ENCODE results near the gene E2F7.
"Not testable (repeated sequence)": the region's sequence is repeated elsewhere in the genome, so short reads cannot be mapped to it uniquely, and the experiment has no call there.

DNA sequence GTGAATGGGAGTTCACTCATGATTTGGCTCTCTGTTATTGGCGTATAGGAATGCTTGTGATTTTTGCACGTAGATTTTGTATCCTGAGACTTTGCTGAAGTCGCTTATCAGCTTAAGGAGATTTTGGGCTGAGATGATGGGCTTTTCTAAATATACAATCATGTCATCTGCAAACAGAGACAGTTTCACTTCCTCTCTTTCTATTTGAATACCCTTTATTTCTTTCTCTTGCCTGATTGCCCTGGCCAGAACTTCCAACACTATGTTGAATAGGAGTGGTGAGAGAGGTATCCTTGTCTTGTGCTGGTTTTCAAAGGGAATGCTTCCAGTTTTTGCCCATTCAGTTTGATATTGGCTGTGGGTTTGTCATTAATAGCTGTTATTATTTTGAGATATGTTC lies 26.9 kb upstream of the E2F7 start:
- TF ChIP-seq, protein P1, sequence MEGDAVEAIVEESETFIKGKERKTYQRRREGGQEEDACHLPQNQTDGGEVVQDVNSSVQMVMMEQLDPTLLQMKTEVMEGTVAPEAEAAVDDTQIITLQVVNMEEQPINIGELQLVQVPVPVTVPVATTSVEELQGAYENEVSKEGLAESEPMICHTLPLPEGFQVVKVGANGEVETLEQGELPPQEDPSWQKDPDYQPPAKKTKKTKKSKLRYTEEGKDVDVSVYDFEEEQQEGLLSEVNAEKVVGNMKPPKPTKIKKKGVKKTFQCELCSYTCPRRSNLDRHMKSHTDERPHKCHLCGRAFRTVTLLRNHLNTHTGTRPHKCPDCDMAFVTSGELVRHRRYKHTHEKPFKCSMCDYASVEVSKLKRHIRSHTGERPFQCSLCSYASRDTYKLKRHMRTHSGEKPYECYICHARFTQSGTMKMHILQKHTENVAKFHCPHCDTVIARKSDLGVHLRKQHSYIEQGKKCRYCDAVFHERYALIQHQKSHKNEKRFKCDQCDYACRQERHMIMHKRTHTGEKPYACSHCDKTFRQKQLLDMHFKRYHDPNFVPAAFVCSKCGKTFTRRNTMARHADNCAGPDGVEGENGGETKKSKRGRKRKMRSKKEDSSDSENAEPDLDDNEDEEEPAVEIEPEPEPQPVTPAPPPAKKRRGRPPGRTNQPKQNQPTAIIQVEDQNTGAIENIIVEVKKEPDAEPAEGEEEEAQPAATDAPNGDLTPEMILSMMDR (IDR thresholded peaks at IDR 0.05) = not testable (repeated sequence)
- TF ChIP-seq NR3C1 (CRISPR knock-in tag; conservative IDR thresholded peaks at IDR 0.05; ENCODE audit: low read depth); ZNF121 (CRISPR knock-in tag; IDR thresholded peaks at IDR 0.05); TCF7 (CRISPR knock-in tag; IDR thresholded peaks at IDR 0.05; ENCODE audit: low read depth); JUN (CRISPR knock-in tag; IDR thresholded peaks at IDR 0.05); FOXP1 (CRISPR knock-in tag; IDR thresholded peaks at IDR 0.05; ENCODE audit: borderline replicate concordance); RELA (CRISPR knock-in tag; IDR thresholded peaks at IDR 0.05; ENCODE audit: borderline replicate concordance); NR2C2 (CRISPR knock-in tag; IDR thresholded peaks at IDR 0.05); ZNF416 (CRISPR knock-in tag; IDR thresholded peaks at IDR 0.05): not testable (repeated sequence)
- TF ChIP-seq, protein P2, sequence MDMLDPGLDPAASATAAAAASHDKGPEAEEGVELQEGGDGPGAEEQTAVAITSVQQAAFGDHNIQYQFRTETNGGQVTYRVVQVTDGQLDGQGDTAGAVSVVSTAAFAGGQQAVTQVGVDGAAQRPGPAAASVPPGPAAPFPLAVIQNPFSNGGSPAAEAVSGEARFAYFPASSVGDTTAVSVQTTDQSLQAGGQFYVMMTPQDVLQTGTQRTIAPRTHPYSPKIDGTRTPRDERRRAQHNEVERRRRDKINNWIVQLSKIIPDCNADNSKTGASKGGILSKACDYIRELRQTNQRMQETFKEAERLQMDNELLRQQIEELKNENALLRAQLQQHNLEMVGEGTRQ (CRISPR knock-in tag; IDR thresholded peaks at IDR 0.05) = not testable (repeated sequence)
- TF ChIP-seq, protein P3, sequence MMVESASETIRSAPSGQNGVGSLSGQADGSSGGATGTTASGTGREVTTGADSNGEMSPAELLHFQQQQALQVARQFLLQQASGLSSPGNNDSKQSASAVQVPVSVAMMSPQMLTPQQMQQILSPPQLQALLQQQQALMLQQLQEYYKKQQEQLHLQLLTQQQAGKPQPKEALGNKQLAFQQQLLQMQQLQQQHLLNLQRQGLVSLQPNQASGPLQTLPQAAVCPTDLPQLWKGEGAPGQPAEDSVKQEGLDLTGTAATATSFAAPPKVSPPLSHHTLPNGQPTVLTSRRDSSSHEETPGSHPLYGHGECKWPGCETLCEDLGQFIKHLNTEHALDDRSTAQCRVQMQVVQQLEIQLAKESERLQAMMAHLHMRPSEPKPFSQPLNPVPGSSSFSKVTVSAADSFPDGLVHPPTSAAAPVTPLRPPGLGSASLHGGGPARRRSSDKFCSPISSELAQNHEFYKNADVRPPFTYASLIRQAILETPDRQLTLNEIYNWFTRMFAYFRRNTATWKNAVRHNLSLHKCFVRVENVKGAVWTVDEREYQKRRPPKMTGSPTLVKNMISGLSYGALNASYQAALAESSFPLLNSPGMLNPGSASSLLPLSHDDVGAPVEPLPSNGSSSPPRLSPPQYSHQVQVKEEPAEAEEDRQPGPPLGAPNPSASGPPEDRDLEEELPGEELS (CRISPR knock-in tag; IDR thresholded peaks at IDR 0.05) = not testable (repeated sequence)
- TF ChIP-seq, protein P4, sequence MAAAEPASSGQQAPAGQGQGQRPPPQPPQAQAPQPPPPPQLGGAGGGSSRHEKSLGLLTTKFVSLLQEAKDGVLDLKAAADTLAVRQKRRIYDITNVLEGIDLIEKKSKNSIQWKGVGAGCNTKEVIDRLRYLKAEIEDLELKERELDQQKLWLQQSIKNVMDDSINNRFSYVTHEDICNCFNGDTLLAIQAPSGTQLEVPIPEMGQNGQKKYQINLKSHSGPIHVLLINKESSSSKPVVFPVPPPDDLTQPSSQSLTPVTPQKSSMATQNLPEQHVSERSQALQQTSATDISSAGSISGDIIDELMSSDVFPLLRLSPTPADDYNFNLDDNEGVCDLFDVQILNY (CRISPR knock-in tag; IDR thresholded peaks at IDR 0.05) = not testable (repeated sequence)
- TF ChIP-seq, protein P5, sequence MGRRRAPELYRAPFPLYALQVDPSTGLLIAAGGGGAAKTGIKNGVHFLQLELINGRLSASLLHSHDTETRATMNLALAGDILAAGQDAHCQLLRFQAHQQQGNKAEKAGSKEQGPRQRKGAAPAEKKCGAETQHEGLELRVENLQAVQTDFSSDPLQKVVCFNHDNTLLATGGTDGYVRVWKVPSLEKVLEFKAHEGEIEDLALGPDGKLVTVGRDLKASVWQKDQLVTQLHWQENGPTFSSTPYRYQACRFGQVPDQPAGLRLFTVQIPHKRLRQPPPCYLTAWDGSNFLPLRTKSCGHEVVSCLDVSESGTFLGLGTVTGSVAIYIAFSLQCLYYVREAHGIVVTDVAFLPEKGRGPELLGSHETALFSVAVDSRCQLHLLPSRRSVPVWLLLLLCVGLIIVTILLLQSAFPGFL (CRISPR knock-in tag; IDR thresholded peaks at IDR 0.05; ENCODE audit: borderline replicate concordance) = not testable (repeated sequence)
- TF ChIP-seq, protein P6, sequence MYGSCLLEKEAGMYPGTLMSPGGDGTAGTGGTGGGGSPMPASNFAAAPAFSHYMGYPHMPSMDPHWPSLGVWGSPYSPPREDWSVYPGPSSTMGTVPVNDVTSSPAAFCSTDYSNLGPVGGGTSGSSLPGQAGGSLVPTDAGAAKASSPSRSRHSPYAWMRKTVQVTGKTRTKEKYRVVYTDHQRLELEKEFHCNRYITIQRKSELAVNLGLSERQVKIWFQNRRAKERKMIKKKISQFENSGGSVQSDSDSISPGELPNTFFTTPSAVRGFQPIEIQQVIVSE (CRISPR knock-in tag; IDR thresholded peaks at IDR 0.05; ENCODE audit: borderline replicate concordance) = not testable (repeated sequence)
